ENCODE results near the gene TNFAIP2. TPM values are rescaled to one million over a fixed set of nuclear protein-coding genes. Genes with fewer than 3 reads are reported as not detected.

The TNFAIP2 gene
- 10 to 100 TPM; 27.8 to 40.0 (median 35.4) TPM for polyA plus RNA-seq (ENCODE audit: insufficient read length in 4 of 4)

- DNase-seq (ENCODE audit: low read depth in 4 of 4, low spot score in 3 of 4), result no peak
These were observed at the start of gene TNFAIP2 for GRCh38 chr14:103122947-103123633. TNFAIP2 (plus strand) TSS chr14:103123461; CDS start chr14:103126458, 2,997 bp downstream.

- DNase-seq (ENCODE audit: low read depth in 4 of 4, low spot score in 3 of 4), result no peak
These were observed 49.2 kb upstream of the TNFAIP2 start for GRCh38 chr14:103073876-103074728.

DNA sequence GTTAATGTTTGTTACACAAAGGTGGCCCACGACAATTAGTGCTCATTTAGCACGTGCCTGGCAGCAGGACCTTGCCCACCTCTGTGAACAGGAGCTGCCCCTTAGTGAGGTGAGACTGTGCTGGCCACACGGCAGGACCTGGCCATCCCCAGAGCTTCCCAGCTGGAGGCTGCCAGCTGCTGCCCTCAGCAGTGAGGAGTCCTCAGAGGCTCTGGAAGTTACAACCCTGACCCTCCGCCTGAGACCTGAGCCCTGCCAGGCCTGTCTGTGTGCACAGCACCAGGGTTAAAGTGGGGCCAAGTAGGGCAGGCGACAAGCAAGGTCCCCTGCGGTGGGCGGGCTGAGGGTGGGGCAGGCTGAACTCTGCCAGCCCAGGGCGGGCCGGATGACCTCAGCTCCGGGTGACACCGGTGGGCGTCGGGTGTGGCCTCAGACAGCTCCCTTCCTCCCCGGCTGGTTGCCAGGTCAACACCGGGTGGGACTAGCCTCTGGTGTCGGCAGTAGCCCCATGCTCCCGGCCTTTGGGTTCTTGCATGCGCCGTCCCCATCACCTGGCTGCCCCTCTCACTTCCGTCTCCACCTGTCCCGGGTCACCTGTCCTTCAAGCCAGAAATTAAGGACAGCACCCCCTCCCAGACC, 48.4 kb upstream of the TNFAIP2 start:
- no peak for DNase-seq (ENCODE audit: low read depth in 4 of 4, low spot score in 3 of 4)

- peak in 3 of 4 donors; percentile 70 to 74 (median 73) for DNase-seq (ENCODE audit: low read depth in 4 of 4, low spot score in 3 of 4)
These were observed 44.9 kb upstream of the TNFAIP2 start for GRCh38 chr14:103078420-103078749.

DNA sequence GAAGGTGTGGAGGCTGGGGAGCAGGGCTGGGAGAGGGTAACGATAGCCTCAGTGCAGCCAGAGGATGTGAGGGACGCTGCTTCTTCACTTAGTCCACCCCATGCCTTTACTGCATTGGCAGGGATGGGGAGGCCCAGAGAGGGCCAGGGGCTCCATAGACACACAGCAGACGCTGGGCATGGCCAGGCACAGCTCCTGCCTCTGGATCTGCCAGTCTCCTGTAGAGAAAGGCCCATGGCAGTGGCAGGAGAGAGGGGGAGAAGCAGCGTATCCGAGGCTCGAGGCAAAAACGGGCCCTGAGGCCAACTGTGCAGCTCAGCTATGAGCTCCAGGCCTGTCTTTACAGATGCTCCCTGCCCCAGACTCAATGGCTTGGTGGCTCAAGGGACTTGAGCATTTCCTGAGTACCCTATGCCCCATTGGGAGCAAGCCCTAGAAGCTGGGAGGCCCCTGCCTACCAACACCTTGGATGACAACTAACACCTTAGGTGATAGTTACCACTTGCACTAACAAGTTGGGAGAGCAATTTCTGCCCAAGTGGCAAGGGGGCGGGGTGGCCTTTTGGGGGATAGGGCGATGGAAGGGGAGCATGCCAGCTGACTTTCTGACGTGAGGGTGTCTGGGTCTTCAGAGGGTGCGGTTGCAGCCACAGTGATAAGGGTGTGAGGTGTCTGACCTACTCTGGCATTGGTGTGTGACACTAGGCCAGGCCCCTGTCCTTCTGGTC, 44.2 kb upstream of the TNFAIP2 start:
- no peak for DNase-seq (ENCODE audit: low read depth in 4 of 4, low spot score in 3 of 4)

DNA sequence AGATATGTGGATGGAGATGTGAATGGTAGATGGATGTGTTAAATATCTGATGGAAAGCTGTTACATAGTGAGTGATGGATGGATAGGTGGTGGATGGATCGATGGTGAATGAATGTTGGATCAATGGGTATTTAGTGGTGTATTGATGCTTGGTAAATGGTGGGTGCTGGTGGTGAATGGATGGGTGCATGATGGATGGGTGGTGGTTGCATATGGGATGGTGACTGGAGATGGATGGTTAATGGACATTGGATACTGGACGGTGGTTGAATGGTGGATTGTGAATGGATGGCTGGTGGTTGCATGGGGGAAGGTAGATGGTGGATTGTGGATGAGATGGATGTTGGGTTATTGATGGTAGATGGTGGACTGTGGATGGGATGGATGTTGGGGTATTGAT, 41.3 kb upstream of the TNFAIP2 start:
- DNase-seq (ENCODE audit: low read depth in 4 of 4, low spot score in 3 of 4), result no peak

GRCh38 chr14:103084021-103084919, 39.0 kb upstream of the TNFAIP2 start, which contains the start of gene LBHD2:
LBHD2 (plus strand) TSS chr14:103084210; CDS start chr14:103086013, 1,803 bp downstream.
- no peak for DNase-seq (ENCODE audit: low read depth in 4 of 4, low spot score in 3 of 4)

DNA sequence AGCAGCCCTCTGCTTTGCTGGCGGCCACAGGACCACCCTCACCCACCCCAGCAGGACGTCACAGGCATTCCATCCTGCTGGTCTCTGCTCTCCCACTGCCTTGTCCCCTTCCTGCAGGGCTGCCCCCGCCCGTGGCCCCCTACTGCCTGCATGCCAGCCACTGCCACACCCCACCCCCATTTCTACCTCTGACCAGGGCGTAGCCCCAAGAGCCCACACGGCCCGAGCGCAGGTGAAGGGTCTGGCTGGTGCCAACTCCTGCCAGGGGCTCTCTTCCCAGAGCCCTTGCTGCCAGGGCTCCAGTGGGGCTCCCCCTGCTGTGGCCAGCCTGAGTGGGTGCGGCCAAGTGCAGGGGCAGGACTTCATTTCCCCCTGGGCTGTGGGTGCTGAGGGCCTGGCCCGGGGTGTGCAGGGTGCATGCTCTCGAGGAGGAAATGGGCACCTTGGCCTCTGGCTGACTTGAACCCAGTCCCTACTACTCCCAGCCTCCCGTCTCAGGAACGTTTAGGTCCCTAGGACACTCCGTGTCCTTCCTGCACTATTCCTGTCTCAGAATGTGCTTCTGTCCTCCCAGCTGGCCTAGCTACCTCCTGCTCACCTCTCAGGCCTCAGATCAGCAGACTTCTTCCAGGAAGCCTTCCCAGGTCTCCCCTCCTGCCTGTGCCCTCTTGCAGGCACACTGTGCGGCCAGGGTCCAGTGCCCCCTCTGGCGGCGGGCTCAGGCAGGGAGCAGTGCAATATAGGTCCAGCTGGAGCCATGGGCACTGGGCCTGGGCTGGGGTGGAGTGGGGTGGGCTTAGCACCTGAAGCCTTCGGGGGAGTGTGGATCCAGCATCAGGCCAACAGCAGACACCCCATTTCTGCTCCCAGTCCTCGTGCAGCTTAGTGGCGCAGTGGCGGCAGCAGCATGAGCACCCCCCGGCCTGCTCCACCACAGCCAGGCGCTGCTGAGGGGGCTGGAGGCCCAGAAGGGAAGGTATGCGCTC, 37.9 kb upstream of the TNFAIP2 start:
- no peak for DNase-seq (ENCODE audit: low read depth in 4 of 4, low spot score in 3 of 4)

DNA sequence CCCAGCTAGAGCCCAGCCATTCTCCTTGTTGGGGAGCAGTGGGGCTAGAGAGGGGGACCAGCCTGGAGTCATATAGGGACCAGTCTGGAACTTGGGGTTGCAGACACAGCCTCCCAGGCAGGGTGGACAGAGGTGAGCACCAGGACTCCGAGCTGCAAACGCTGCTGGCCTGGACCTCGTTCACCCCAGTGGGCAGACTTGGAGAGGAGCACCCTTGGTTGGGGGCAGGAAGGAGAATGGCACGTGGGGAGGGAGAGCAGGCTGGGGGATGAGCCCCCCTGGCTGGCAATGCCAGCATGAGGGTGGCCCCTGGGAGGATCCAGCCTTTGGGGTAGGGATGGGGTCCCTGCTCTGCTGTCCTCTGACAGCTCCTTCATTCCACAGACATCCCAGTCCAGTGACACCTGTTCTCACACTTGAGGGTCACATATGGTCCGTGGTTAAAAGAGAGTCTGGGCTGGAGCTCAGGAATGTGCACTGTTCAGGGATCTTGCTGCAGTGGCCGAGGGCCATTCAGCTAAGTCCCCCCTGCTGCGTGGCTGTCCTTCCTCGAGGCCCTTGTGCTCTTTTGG, 36.4 kb upstream of the TNFAIP2 start:
- no peak for DNase-seq (ENCODE audit: low read depth in 4 of 4, low spot score in 3 of 4)

- DNase-seq (ENCODE audit: low read depth in 4 of 4, low spot score in 3 of 4), result no peak
These were observed 35.9 kb upstream of the TNFAIP2 start for GRCh38 chr14:103087343-103087835.

GRCh38 chr14:103088921-103089320, 34.3 kb upstream of the TNFAIP2 start:
- no peak for DNase-seq (ENCODE audit: low read depth in 4 of 4, low spot score in 3 of 4)

- DNase-seq (ENCODE audit: low read depth in 4 of 4, low spot score in 3 of 4), result no peak
These were observed 33.6 kb upstream of the TNFAIP2 start for GRCh38 chr14:103089386-103090335.

DNA sequence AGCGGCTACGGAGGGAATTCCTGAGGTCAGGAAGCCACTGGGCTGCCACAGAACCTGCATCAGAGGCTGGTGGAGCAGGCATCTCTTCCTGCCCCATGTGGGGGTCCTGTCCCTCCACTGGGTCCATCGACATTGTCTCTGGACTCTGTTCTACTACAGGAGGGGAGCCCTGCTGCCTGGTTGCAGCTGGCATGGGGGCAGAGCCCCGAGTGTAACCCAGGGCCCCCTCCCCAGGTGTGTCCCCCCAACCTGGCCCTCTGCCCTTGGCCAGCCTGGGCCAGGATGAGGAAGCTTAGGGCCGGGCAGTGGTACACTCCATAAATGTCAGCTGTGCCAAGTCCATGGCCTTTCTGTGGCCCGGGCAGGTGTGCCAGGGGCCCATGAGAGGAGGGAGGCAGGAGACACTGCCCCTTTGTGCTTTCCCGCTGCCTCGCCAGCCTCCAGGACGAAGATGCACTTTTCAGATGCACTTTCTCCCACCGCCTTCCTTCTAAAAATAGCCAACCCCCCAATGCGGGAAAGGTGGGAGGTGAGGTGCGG, 32.7 kb upstream of the TNFAIP2 start:
- no peak for DNase-seq (ENCODE audit: low read depth in 4 of 4, low spot score in 3 of 4)

- DNase-seq (ENCODE audit: low read depth in 4 of 4, low spot score in 3 of 4), result no peak
These were observed 32.0 kb upstream of the TNFAIP2 start for GRCh38 chr14:103091041-103091882.

- no peak for DNase-seq (ENCODE audit: low read depth in 4 of 4, low spot score in 3 of 4)
These were observed 31.4 kb upstream of the TNFAIP2 start for GRCh38 chr14:103091883-103092222.

All from right renal pelvis (tissue), 4 donors.